ENCODE results near the gene RNASEH2A. TPM values are rescaled to one million over a fixed set of nuclear protein-coding genes. Genes with fewer than 3 reads are reported as not detected.

RNASEH2A gene
- total and polyA plus RNA-seq, 2 of the 13 experiments (the other 11 are each of a cell fraction or from before 2014, with no cell fraction given) = 25.1 to 35.8 TPM

- TF ChIP-seq ZNF275 (CRISPR knock-in tag; IDR thresholded peaks at IDR 0.05; ENCODE audit: borderline replicate concordance) (0 out of 2 replicates have a peak, but pooled peaks have one; percentile 24), ZSCAN21 (CRISPR knock-in tag; IDR thresholded peaks at IDR 0.05; ENCODE audit: borderline replicate concordance) (peak; percentile 65; the same call in 1 of the 2 replicates), KDM5B (CRISPR knock-in tag; IDR thresholded peaks at IDR 0.05; ENCODE audit: borderline replicate concordance) (peak; percentile 56; the same call in 1 of the 2 replicates), MXI1 (IDR thresholded peaks at IDR 0.05; ENCODE audit: borderline replicate concordance, low read depth, low read length) (peak; percentile 46; the same call in 1 of the 3 replicates), ZNF574 (CRISPR knock-in tag; IDR thresholded peaks at IDR 0.05) (peak; percentile 65; the same call in 1 of the 2 replicates), KLF13 (CRISPR knock-in tag; IDR thresholded peaks at IDR 0.05) (no peak), HNF4G (IDR thresholded peaks at IDR 0.05; ENCODE audit: borderline replicate concordance, low read depth, low read length) (no peak), HNF4G (CRISPR knock-in tag; IDR thresholded peaks at IDR 0.05; ENCODE audit: borderline replicate concordance, low read depth) (0 out of 2 replicates have a peak, but pooled peaks have one; percentile 34), JDP2 (CRISPR knock-in tag; IDR thresholded peaks at IDR 0.05; ENCODE audit: borderline replicate concordance) (no peak), RFXANK (CRISPR knock-in tag; IDR thresholded peaks at IDR 0.05) (no peak), KLF15 (CRISPR knock-in tag; IDR thresholded peaks at IDR 0.05; ENCODE audit: borderline replicate concordance) (no peak), PATZ1 (CRISPR knock-in tag; IDR thresholded peaks at IDR 0.05) (peak; percentile 59; the same call in 1 of the 2 replicates), POLR2A (IDR thresholded peaks at IDR 0.05; ENCODE audit: insufficient read depth in 1 of 2, low read depth in 2 of 2, low read length in 2 of 2) (peak in 1 of 2 experiments; percentile 47; a peak in 1 of 4 replicates), DNMT1 (CRISPR knock-in tag; IDR thresholded peaks at IDR 0.05) (no peak), ZNF326 (CRISPR knock-in tag; IDR thresholded peaks at IDR 0.05; ENCODE audit: borderline replicate concordance) (no peak), UBTF (CRISPR knock-in tag; IDR thresholded peaks at IDR 0.05) (peak; percentile 43; the same call in 1 of the 2 replicates)
These were observed 28.1 kb upstream of the RNASEH2A start (continued) for GRCh38 chr19:12778017-12778904.
